ENCODE results near the gene WDR83. TPM values are rescaled to one million over a fixed set of nuclear protein-coding genes. Genes with fewer than 3 reads are reported as not detected.

Gene WDR83
- total RNA-seq, 1 donor from 2014 or later, result 20.8 TPM

- TF ChIP-seq, protein P1, sequence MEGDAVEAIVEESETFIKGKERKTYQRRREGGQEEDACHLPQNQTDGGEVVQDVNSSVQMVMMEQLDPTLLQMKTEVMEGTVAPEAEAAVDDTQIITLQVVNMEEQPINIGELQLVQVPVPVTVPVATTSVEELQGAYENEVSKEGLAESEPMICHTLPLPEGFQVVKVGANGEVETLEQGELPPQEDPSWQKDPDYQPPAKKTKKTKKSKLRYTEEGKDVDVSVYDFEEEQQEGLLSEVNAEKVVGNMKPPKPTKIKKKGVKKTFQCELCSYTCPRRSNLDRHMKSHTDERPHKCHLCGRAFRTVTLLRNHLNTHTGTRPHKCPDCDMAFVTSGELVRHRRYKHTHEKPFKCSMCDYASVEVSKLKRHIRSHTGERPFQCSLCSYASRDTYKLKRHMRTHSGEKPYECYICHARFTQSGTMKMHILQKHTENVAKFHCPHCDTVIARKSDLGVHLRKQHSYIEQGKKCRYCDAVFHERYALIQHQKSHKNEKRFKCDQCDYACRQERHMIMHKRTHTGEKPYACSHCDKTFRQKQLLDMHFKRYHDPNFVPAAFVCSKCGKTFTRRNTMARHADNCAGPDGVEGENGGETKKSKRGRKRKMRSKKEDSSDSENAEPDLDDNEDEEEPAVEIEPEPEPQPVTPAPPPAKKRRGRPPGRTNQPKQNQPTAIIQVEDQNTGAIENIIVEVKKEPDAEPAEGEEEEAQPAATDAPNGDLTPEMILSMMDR (IDR thresholded peaks at IDR 0.05), result no peak
- ATAC-seq (ENCODE audit: low read depth), result no peak
- intact Hi-C loops (cut with micrococcal nuclease), result loop anchor here (5.0 kb wide), 4 partner anchors 38 to 217 kb away; partner anchors contain the start of genes CALR, DHPS, MAN2B1 and WDR83
- Mint-ChIP-seq H3K36me3 (ENCODE audit: low read depth) (peaks cover 43% of the 10 kb centered on the region), H3K9me3 (no peaks in the 10 kb centered on the region), H3K4me3 (peak overlapping the region; percentile 72), H3K27ac (no peak overlapping the region), H3K27me3 (no peaks in the 10 kb centered on the region), H3K4me1 (peaks cover 44% of the 10 kb centered on the region)
- ChIA-PET CTCF (no interaction called here), POLR2A (interaction anchor here (7.0 kb wide), 1 partner anchor 15 kb away, joined by 121 read pairs; the partner anchor contains the start of genes GET3 and TRIR)
- no peak for DNase-seq
Observed at GRCh38 chr19:12720296-12720695, 53.7 kb downstream of the WDR83 start.

DNA sequence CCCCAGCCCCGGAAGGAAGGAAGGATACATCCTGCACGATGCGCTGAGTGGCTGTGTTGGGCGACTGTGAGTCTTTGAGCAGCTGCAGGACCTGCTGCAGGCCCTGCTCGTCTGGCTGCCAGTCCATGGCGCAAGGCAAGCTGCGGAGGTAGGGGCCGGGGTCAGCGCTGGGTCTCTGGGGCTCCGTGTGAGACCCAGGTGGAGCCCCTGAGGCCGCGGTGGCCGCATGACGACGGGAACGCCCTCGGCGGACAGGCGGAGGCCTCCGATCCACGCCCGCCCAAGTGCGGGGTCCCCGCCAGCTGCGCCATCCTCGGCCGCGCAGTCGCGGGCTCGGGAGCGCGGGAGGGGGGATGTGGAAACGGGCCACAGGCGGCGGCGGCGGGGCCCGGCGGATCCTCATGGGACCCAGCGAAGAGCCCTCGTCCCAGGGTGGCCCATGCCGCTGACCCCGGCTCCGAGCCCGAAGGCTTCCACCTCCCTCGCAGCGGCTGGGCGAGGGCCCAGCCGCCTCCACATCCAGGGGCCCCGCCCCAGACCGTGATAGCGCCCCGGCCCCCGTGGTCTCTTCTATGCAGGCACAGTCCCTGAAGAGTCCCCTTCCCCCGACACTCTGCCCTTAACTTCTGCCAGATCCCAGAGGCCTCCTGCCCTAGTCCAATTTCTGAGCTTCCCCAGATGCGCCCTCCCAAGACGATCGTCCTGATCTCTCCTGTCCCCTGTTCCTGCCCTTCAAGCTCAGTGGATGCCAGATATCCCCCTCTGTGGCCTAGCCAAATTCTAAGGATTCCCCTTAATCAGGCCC, 54.4 kb downstream of the WDR83 start:
- ChIA-PET CTCF (interaction anchor here (1.1 to 3.6 kb wide), 3 partner anchors 13 to 75 kb away, joined by 3 to 14 read pairs (median 8); partner anchors contain the start of gene TRIR), POLR2A (interaction anchor here (0.6 to 7.0 kb wide), 4 partner anchors 15 to 72 kb away, joined by 3 to 121 read pairs (median 4); partner anchors contain the start of genes FBXW9, GET3, MAN2B1 and TRIR)
- no peak for DNase-seq
- intact Hi-C loops (cut with micrococcal nuclease), result loop anchor here (5.0 kb wide), 4 partner anchors 39 to 216 kb away; partner anchors contain the start of genes CALR, DHPS, MAN2B1 and WDR83
- Mint-ChIP-seq H3K27me3 (no peaks in the 10 kb centered on the region), H3K36me3 (ENCODE audit: low read depth) (peaks cover 38% of the 10 kb centered on the region), H3K9me3 (no peaks in the 10 kb centered on the region), H3K4me1 (peaks cover 44% of the 10 kb centered on the region), H3K27ac (peak overlapping the region; percentile 74), H3K4me3 (peak overlapping the region; percentile 89)
- TF ChIP-seq, protein P1 (IDR thresholded peaks at IDR 0.05), result no peak
- no peak for ATAC-seq (ENCODE audit: low read depth)

- H3K4me1 Mint-ChIP-seq, result peaks cover 43% of the 10 kb centered on the region
- H3K27me3 Mint-ChIP-seq, result no peaks in the 10 kb centered on the region
- H3K27ac Mint-ChIP-seq, result peak overlapping the region; percentile 74
- peaks cover 35% of the 10 kb centered on the region for H3K36me3 Mint-ChIP-seq (ENCODE audit: low read depth)
- CTCF ChIA-PET, result interaction anchor here (1.1 to 3.6 kb wide), 6 partner anchors 12 to 74 kb away, joined by 3 to 14 read pairs (median 4); partner anchors contain the start of genes GET3 and TRIR
- H3K4me3 Mint-ChIP-seq, result peak overlapping the region; percentile 92
- DNase-seq, result peak; percentile 40
- no peaks in the 10 kb centered on the region for H3K9me3 Mint-ChIP-seq
- POLR2A ChIA-PET, result interaction anchor here (0.6 to 7.0 kb wide), 12 partner anchors 9 to 159 kb away, joined by 3 to 121 read pairs (median 4); partner anchors contain the start of genes DHPS, DNASE2, FBXW9 and GET3
- TF ChIP-seq, protein P1 (IDR thresholded peaks at IDR 0.05), result no peak
- intact Hi-C loops (cut with micrococcal nuclease), result loop anchor here (1.0 to 5.0 kb wide), 6 partner anchors 12 to 215 kb away; partner anchors contain the start of genes CALR, DHPS, FBXW9 and MAN2B1
- ATAC-seq (ENCODE audit: low read depth), result peak; percentile 38
Observed at GRCh38 chr19:12721656-12722565, 55.3 kb downstream of the WDR83 start.

DNA sequence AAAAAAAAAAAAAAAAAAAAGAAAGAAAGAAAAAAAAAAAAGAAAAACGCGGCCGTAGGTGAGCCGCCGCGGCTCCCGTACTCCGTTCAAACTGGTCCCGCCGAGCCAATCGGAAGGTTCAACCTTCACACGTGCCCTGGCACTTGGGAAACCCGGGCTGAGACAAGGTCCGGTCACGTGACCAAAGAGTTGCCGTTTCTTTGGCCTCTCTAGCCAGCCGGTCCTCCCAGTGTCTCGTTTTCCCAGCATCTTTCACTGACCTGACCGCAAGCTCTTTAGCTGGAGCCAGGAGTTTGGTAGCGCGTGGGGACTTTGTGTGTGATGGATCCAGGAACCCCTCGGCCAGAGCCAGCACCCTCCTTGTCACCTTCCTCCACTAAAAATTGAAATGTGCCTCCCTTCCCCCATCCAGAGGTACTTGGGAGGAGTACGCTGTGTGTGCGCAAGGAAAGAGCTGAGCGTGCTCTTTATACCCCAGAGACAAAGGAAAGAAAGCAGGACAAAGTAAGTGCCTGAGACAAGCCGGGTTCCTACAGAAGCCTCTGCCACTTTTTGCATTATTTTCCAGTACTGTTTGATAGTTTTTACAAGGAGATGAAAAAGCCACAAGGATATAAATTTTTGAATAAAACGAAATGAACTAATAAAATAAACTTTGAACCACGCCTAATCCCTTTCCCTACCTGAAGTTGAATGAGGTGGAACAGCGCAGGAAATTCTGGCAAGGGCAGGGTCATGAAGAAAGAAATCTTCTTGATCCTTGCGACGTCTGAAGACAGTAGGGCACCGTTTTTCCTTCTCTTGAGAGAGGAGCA, 56.2 kb downstream of the WDR83 start:
- peak overlapping the region; percentile 90 for H3K27ac Mint-ChIP-seq
- POLR2A ChIA-PET, result interaction anchor here (0.6 to 7.0 kb wide), 17 partner anchors 8 to 211 kb away, joined by 3 to 121 read pairs (median 6); partner anchors contain the start of genes DHPS, DNASE2, FARSA and FBXW9
- peak overlapping the region; percentile 92 for H3K4me3 Mint-ChIP-seq
- TF ChIP-seq, protein P1 (IDR thresholded peaks at IDR 0.05), result no peak
- H3K27me3 Mint-ChIP-seq, result no peaks in the 10 kb centered on the region
- H3K9me3 Mint-ChIP-seq, result no peaks in the 10 kb centered on the region
- ATAC-seq (ENCODE audit: low read depth) (peak; percentile 84), DNase-seq (peak; percentile 75)
- intact Hi-C loops (cut with micrococcal nuclease), result loop anchor here (1.0 to 5.0 kb wide), 6 partner anchors 12 to 215 kb away; partner anchors contain the start of genes CALR, DHPS, FBXW9 and MAN2B1
- CTCF ChIA-PET, result interaction anchor here (0.5 to 3.6 kb wide), 6 partner anchors 11 to 159 kb away, joined by 3 to 14 read pairs (median 4); partner anchors contain the start of genes GET3 and TRIR
- peaks cover 43% of the 10 kb centered on the region for H3K4me1 Mint-ChIP-seq
- peaks cover 37% of the 10 kb centered on the region for H3K36me3 Mint-ChIP-seq (ENCODE audit: low read depth)
